HepG2 (cell line): Measurements from ENCODE around the gene COQ8A.

Experiments
- CBX5 ChIP-seq: sonication (generic); formaldehyde crosslinking; IDR thresholded peaks from 2 replicates; pipeline ENCODE4 v1.4.0; 2020; ENCODE audit warnings: missing genetic modification reagents, borderline replicate concordance
- CTCF ChIP-seq: sonication (generic); formaldehyde crosslinking; IDR thresholded peaks from 2 replicates; pipeline ENCODE4 v1.5.0; 2020; ENCODE audit warnings: mild to moderate bottlenecking, missing genetic modification reagents, moderate library complexity
- ETV6 ChIP-seq: sonication (generic); formaldehyde crosslinking; conservative IDR thresholded peaks from 2 replicates; pipeline ENCODE4 v1.4.0; 2020; ENCODE audit warnings: missing genetic modification reagents
- KDM5A ChIP-seq: fragments of 200-600 bp; sonication (generic); IDR thresholded peaks from 2 replicates; pipeline ENCODE4 v1.7.0; 2018; ENCODE audit warnings: antibody characterized with exemption, mild to moderate bottlenecking, low read length, borderline replicate concordance
- NCOA2 ChIP-seq: sonication (generic); formaldehyde crosslinking; IDR thresholded peaks from 2 replicates; pipeline ENCODE4 v1.8.0; 2022; ENCODE audit warnings: inconsistent platforms
- NR2F2 ChIP-seq: IDR thresholded peaks from 2 replicates; pipeline ENCODE4 v1.6.1; 2012; ENCODE audit warnings: low read depth, inconsistent platforms, borderline replicate concordance
- PHF8 ChIP-seq: sonication (generic); formaldehyde crosslinking; IDR thresholded peaks from 2 replicates; pipeline ENCODE4 v1.5.0; 2020; ENCODE audit warnings: missing genetic modification reagents
- POLR2A ChIP-seq, 2 experiments: IDR thresholded peaks; 2 replicates each; pipeline ENCODE4 v1.6.1; 2011; ENCODE audit warnings: low read depth in 2 of 2, low read length in 2 of 2, mild to moderate bottlenecking in 1 of 2, moderate library complexity in 1 of 2; ENCODE audit not compliant: insufficient read depth in 1 of 2
- RAD21 ChIP-seq: fragments of 450-650 bp; formaldehyde crosslinking; IDR thresholded peaks from 2 replicates; pipeline ENCODE4 v1.5.0; 2020; ENCODE audit warnings: mild to moderate bottlenecking
- YY1 ChIP-seq: IDR thresholded peaks from 2 replicates; pipeline ENCODE4 v1.6.1; 2011; ENCODE audit warnings: low read length, low read depth, moderate library complexity, mild to moderate bottlenecking; ENCODE audit not compliant: insufficient read depth, insufficient replicate concordance
- ZFX ChIP-seq: sonication (generic); formaldehyde crosslinking; IDR thresholded peaks from 2 replicates; pipeline ENCODE4 v1.4.0; 2020; ENCODE audit warnings: mild to moderate bottlenecking, low read depth, missing genetic modification reagents, moderate library complexity
- ZNF644 ChIP-seq: IDR thresholded peaks from 2 replicates; pipeline ENCODE4 v1.6.1; 2016; ENCODE audit warnings: low read depth

- no peak for TF ChIP-seq RAD21
- no peak for TF ChIP-seq YY1
- no peak for TF ChIP-seq KDM5A
- TF ChIP-seq NCOA2 (CRISPR knock-in tag) = no peak
- TF ChIP-seq CBX5 (CRISPR knock-in tag) = no peak
- TF ChIP-seq CTCF (CRISPR knock-in tag) = no peak
- TF ChIP-seq ZFX (CRISPR knock-in tag) = no peak
- TF ChIP-seq ZNF644 (CRISPR knock-in tag) = no peak
- TF ChIP-seq POLR2A (IDR thresholded peaks at IDR 0.05; ENCODE audit: insufficient read depth in 1 of 2, low read depth in 2 of 2, low read length in 2 of 2) = no peak
- no peak for TF ChIP-seq PHF8 (CRISPR knock-in tag)
- no peak for TF ChIP-seq ETV6 (CRISPR knock-in tag)
- TF ChIP-seq NR2F2 = no peak
Measured at GRCh38 chr1:226973371-226973897, 33.3 kb downstream of the COQ8A start.
